GM23338 (cell line): ENCODE measurements around the gene SORCS3. TPM values are rescaled to one million over a fixed set of nuclear protein-coding genes. Genes with fewer than 3 reads are reported as not detected.
"Not testable (repeated sequence)": the region's sequence is repeated elsewhere in the genome, so short reads cannot be mapped to it uniquely, and the experiment has no call there.

Experiments used
- ATAC-seq: fragments of 200-7000 bp; cut with Tn5 transposase; 3 replicates; pipeline ENCODE4 v1.9.1; 2020
- DNase-seq: peaks from one replicate; pipeline ENCODE4 v3.0.0-alpha.2; 2015; ENCODE audit warnings: low spot score
- H2AFZ ChIP-seq: fragments of 200-600 bp; sonication (generic); 2 replicates; pipeline ENCODE4 v1.8.0; 2016; ENCODE audit warnings: antibody characterized with exemption, mild to moderate bottlenecking, moderate library complexity
- H3F3A ChIP-seq: fragments of 200-600 bp; sonication (generic); replicated peaks from 2 replicates; pipeline ENCODE4 v1.8.0; 2017; ENCODE audit warnings: antibody characterized with exemption, mixed run types, low read depth
- H3K27ac ChIP-seq: fragments of 200-600 bp; sonication (generic); 2 replicates; pipeline ENCODE4 v1.6.1; 2016; ENCODE audit warnings: low read depth
- H3K27me3 ChIP-seq: fragments of 200-600 bp; sonication (generic); 2 replicates; pipeline ENCODE4 v1.8.0; 2016; ENCODE audit warnings: mild to moderate bottlenecking, mixed run types, moderate library complexity; ENCODE audit not compliant: insufficient read depth
- H3K36me3 ChIP-seq: fragments of 200-600 bp; sonication (generic); 2 replicates; pipeline ENCODE4 v1.8.0; 2016; ENCODE audit warnings: mild to moderate bottlenecking; ENCODE audit not compliant: insufficient read depth
- H3K4me1 ChIP-seq: fragments of 200-600 bp; sonication (generic); 2 replicates; pipeline ENCODE4 v1.8.0; 2016; ENCODE audit warnings: mild to moderate bottlenecking, moderate library complexity; ENCODE audit not compliant: insufficient read depth
- H3K4me2 ChIP-seq: fragments of 200-600 bp; sonication (generic); 2 replicates; pipeline ENCODE4 v1.7.1; 2017; ENCODE audit warnings: mixed run types
- H3K4me3 ChIP-seq: fragments of 200-600 bp; sonication (generic); 2 replicates; pipeline ENCODE4 v1.6.1; 2016; ENCODE audit warnings: mixed run types
- H3K79me2 ChIP-seq: fragments of 200-600 bp; sonication (generic); replicated peaks from 2 replicates; pipeline ENCODE4 v1.8.0; 2017; ENCODE audit warnings: mild to moderate bottlenecking; ENCODE audit not compliant: insufficient read depth
- H3K9me2 ChIP-seq: fragments of 200-600 bp; sonication (generic); 2 replicates; pipeline ENCODE4 v1.8.0; 2017; ENCODE audit not compliant: insufficient read depth
- H4K20me1 ChIP-seq: fragments of 200-600 bp; sonication (generic); replicated peaks from 2 replicates; pipeline ENCODE4 v1.8.0; 2017; ENCODE audit warnings: mild to moderate bottlenecking; ENCODE audit not compliant: insufficient read depth
- H3K27ac Mint-ChIP-seq: 2 replicates; pipeline ENCODE4 v1.8.0; 2020; ENCODE audit warnings: inconsistent platforms, mild to moderate bottlenecking, moderate library complexity, mixed read lengths
- H3K27me3 Mint-ChIP-seq: 3 replicates; pipeline ENCODE4 v1.8.0; 2022; ENCODE audit warnings: low read depth, mild to moderate bottlenecking, moderate library complexity, mixed read lengths, inconsistent platforms; ENCODE audit not compliant: insufficient read depth, poor library complexity
- H3K36me3 Mint-ChIP-seq: 3 replicates; pipeline ENCODE4 v1.8.0; 2021; ENCODE audit warnings: low read depth, mild to moderate bottlenecking, inconsistent platforms, moderate library complexity, mixed read lengths
- H3K4me1 Mint-ChIP-seq: 3 replicates; pipeline ENCODE4 v1.8.0; 2020; ENCODE audit warnings: mild to moderate bottlenecking, inconsistent platforms, mixed read lengths
- H3K4me3 Mint-ChIP-seq: 3 replicates; pipeline ENCODE4 v1.8.0; 2021; ENCODE audit warnings: moderate library complexity, mild to moderate bottlenecking, inconsistent platforms, mixed read lengths
- H3K9me3 Mint-ChIP-seq: 3 replicates; pipeline ENCODE4 v1.8.0; 2020; ENCODE audit warnings: moderate library complexity, mild to moderate bottlenecking, inconsistent platforms, mixed read lengths
- CREB1 ChIP-seq: fragments of 250-450 bp; sonication (Bioruptor Pico); IDR thresholded peaks from 2 replicates; pipeline ENCODE4 v1.5.0; 2020; ENCODE audit warnings: low read depth, mild to moderate bottlenecking, moderate library complexity
- EZH2 ChIP-seq: fragments of 200-600 bp; sonication (generic); IDR thresholded peaks from one replicate; pipeline ENCODE4 v1.8.0; 2017; ENCODE audit warnings: antibody characterized with exemption, mild to moderate bottlenecking, low read depth; ENCODE audit not compliant: unreplicated experiment
- EZH2phosphoT487 ChIP-seq: fragments of 200-600 bp; sonication (generic); IDR thresholded peaks from one replicate; pipeline ENCODE4 v1.8.1; 2018; ENCODE audit warnings: antibody characterized with exemption; ENCODE audit not compliant: unreplicated experiment
- JUNB ChIP-seq: IDR thresholded peaks from one replicate; pipeline ENCODE4 v1.6.1; 2016; ENCODE audit warnings: antibody characterized with exemption; ENCODE audit not compliant: unreplicated experiment
- NANOG ChIP-seq: IDR thresholded peaks from 2 replicates; pipeline ENCODE4 v1.6.1; 2016; ENCODE audit warnings: antibody characterized with exemption, borderline replicate concordance
- POLR2AphosphoS5 ChIP-seq: IDR thresholded peaks from 2 replicates; pipeline ENCODE4 v1.6.1; 2016; ENCODE audit warnings: antibody characterized with exemption, low read depth
- ZNF114 ChIP-seq: fragments of 250-450 bp; sonication (Bioruptor Pico); IDR thresholded peaks from 2 replicates; pipeline ENCODE4 v1.5.0; 2020; ENCODE audit warnings: mild to moderate bottlenecking, moderate library complexity
- polyA plus RNA-seq: library from polyadenylated mRNA; unstranded; fragments of >200 nt; fragmentation: Nextera tagmentation; extraction: Ambion mirVana; gene quantifications from 2 replicates; pipeline ENCODE4 v1.2.1, GENCODE V29; 2016
- total RNA-seq: library from RNA; depleted of rRNA; stranded (reverse); fragments of >200 nt; shearing (Covaris generic); gene quantifications from 2 replicates; pipeline ENCODE4 v1.2.3, GENCODE V29; 2014
- TF ChIP-seq, protein P1 (sequence below), 2 experiments: fragments of 200-600 bp in 1 of 2; sonication (generic) in 1 of 2; conservative IDR thresholded peaks; 2 replicates each; pipeline versions ENCODE4 v1.5.1 to v1.6.1; 2016 to 2017; ENCODE audit warnings: antibody characterized with exemption in 2 of 2, low read depth in 2 of 2, mild to moderate bottlenecking in 2 of 2, moderate library complexity in 1 of 2
- TF ChIP-seq, protein P2 (sequence below): IDR thresholded peaks from 2 replicates; pipeline ENCODE4 v1.6.1; 2016; ENCODE audit warnings: antibody characterized with exemption
- TF ChIP-seq, protein P3 (sequence below): IDR thresholded peaks from one replicate; pipeline ENCODE4 v1.6.1; 2018; ENCODE audit warnings: antibody characterized with exemption; ENCODE audit not compliant: unreplicated experiment

The SORCS3 gene
- total and polyA plus RNA-seq, 2 experiments from 2014 or later, result 0.37 to 1.4 TPM

DNA sequence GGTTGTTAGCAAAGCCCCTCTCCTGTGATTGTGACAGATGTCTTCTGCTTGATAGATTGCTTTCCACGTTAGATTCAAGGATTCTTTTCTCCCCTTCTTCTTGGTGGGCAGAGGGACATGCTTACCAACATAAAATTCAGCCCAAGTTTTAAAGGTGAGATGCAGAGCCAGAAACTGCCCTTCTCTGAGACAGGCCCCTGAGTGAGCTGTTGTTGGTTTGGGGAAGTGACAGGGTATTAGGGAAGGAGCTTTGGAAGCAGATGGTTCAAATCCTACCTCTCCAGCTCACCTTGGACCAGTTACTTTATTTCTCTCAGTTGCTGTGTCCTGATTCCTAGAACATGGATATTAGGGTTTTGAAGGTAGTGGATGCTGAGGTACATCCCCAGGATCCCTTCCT lies 53.0 kb downstream of the SORCS3 start (continued):
- TF ChIP-seq, protein P1, sequence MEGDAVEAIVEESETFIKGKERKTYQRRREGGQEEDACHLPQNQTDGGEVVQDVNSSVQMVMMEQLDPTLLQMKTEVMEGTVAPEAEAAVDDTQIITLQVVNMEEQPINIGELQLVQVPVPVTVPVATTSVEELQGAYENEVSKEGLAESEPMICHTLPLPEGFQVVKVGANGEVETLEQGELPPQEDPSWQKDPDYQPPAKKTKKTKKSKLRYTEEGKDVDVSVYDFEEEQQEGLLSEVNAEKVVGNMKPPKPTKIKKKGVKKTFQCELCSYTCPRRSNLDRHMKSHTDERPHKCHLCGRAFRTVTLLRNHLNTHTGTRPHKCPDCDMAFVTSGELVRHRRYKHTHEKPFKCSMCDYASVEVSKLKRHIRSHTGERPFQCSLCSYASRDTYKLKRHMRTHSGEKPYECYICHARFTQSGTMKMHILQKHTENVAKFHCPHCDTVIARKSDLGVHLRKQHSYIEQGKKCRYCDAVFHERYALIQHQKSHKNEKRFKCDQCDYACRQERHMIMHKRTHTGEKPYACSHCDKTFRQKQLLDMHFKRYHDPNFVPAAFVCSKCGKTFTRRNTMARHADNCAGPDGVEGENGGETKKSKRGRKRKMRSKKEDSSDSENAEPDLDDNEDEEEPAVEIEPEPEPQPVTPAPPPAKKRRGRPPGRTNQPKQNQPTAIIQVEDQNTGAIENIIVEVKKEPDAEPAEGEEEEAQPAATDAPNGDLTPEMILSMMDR (conservative IDR thresholded peaks at IDR 0.05; ENCODE audit: low read depth in 2 of 2), result no peak
- TF ChIP-seq CREB1 (CRISPR knock-in tag), result no peak
- TF ChIP-seq, protein P2, sequence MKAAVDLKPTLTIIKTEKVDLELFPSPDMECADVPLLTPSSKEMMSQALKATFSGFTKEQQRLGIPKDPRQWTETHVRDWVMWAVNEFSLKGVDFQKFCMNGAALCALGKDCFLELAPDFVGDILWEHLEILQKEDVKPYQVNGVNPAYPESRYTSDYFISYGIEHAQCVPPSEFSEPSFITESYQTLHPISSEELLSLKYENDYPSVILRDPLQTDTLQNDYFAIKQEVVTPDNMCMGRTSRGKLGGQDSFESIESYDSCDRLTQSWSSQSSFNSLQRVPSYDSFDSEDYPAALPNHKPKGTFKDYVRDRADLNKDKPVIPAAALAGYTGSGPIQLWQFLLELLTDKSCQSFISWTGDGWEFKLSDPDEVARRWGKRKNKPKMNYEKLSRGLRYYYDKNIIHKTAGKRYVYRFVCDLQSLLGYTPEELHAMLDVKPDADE, result no peak
- no peak for TF ChIP-seq EZH2phosphoT487
- TF ChIP-seq JUNB, result no peak
- TF ChIP-seq POLR2AphosphoS5, result no peak

DNA sequence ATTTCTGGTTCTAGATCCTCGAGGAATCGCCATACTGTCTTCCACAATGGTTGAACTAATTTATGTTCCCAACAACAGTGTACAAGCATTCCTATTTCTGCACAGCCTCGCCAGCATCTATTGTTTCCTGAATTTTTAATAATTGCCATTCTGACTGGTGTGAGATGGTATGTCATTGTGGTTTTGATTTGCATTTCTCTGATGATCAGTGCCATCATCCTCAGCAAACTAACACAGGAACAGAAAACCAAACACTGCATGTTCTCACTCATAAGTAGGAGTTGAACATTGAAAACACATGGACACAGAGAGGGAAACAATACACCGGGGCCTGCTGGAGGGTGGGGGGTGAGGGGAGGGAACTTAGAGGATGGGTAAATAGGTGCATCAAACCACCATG lies 62.2 kb downstream of the SORCS3 start:
- H3K4me2 ChIP-seq, DNase-seq, H3K4me3 ChIP-seq, H3K9me3 Mint-ChIP-seq, ATAC-seq, H3K4me3 Mint-ChIP-seq, H3K27me3 ChIP-seq, H3K79me2 ChIP-seq, H3K36me3 Mint-ChIP-seq, H3F3A ChIP-seq, H3K36me3 ChIP-seq, H3K27me3 Mint-ChIP-seq, H3K27ac ChIP-seq, H3K27ac Mint-ChIP-seq, H3K9me2 ChIP-seq, H4K20me1 ChIP-seq, H2AFZ ChIP-seq: not testable (repeated sequence)
- peaks cover 15% of the 10 kb centered on the region for H3K4me1 Mint-ChIP-seq
- H3K4me1 ChIP-seq, result peaks cover 18% of the 10 kb centered on the region

DNA sequence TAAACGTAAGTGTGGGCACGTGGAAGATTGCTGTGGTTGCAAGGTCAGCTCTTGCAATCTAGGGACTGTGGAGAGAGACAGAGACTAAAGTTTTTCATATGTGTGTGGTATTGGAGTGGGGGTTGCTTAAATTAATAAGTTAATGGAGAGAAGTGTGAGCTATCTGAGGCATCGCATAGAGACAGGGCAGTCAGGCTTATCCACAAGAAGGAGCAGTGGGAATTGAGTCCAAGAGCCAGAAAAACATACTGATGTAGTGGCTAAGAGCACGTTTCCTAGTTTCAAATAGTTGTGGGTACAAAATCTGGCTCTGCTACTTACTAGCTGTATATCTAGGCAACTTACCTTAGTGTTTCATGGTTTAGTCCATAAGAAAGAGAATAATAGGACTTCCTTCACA lies 65.8 kb downstream of the SORCS3 start:
- no peaks in the 10 kb centered on the region for H3K36me3 Mint-ChIP-seq
- no peak overlapping the region for H3K4me3 Mint-ChIP-seq
- H3K4me2 ChIP-seq, result peak overlapping the region; percentile 45; the same call in 1 of the 2 replicates
- no peaks in the 10 kb centered on the region for H3K9me3 Mint-ChIP-seq
- peaks cover 36% of the 10 kb centered on the region for H3K4me1 ChIP-seq
- H3K27ac ChIP-seq, result no peak overlapping the region
- H3K36me3 ChIP-seq, result no peaks in the 10 kb centered on the region
- no peak overlapping the region for H3K27ac Mint-ChIP-seq
- H3K79me2 ChIP-seq, result no peaks in the 10 kb centered on the region
- ATAC-seq (no peak), DNase-seq (no peak)
- H2AFZ ChIP-seq, result no peak overlapping the region
- peaks cover 41% of the 10 kb centered on the region for H3K4me1 Mint-ChIP-seq
- H3K27me3 Mint-ChIP-seq, result no peaks in the 10 kb centered on the region
- H3K27me3 ChIP-seq, result no peaks in the 10 kb centered on the region
- H4K20me1 ChIP-seq, result no peaks in the 10 kb centered on the region
- H3K9me2 ChIP-seq, result no peaks in the 10 kb centered on the region
- H3K4me3 ChIP-seq, result no peak overlapping the region
- H3F3A ChIP-seq, result no peaks in the 10 kb centered on the region
- TF ChIP-seq CREB1 (CRISPR knock-in tag), result no peak
- no peak for TF ChIP-seq POLR2AphosphoS5
- TF ChIP-seq, protein P1 (conservative IDR thresholded peaks at IDR 0.05; ENCODE audit: low read depth in 2 of 2), result no peak
- TF ChIP-seq NANOG, result no peak
- TF ChIP-seq ZNF114, result no peak
- no peak for TF ChIP-seq EZH2phosphoT487
- TF ChIP-seq, protein P3, sequence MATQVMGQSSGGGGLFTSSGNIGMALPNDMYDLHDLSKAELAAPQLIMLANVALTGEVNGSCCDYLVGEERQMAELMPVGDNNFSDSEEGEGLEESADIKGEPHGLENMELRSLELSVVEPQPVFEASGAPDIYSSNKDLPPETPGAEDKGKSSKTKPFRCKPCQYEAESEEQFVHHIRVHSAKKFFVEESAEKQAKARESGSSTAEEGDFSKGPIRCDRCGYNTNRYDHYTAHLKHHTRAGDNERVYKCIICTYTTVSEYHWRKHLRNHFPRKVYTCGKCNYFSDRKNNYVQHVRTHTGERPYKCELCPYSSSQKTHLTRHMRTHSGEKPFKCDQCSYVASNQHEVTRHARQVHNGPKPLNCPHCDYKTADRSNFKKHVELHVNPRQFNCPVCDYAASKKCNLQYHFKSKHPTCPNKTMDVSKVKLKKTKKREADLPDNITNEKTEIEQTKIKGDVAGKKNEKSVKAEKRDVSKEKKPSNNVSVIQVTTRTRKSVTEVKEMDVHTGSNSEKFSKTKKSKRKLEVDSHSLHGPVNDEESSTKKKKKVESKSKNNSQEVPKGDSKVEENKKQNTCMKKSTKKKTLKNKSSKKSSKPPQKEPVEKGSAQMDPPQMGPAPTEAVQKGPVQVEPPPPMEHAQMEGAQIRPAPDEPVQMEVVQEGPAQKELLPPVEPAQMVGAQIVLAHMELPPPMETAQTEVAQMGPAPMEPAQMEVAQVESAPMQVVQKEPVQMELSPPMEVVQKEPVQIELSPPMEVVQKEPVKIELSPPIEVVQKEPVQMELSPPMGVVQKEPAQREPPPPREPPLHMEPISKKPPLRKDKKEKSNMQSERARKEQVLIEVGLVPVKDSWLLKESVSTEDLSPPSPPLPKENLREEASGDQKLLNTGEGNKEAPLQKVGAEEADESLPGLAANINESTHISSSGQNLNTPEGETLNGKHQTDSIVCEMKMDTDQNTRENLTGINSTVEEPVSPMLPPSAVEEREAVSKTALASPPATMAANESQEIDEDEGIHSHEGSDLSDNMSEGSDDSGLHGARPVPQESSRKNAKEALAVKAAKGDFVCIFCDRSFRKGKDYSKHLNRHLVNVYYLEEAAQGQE, result no peak
- no peak for TF ChIP-seq EZH2
